Mesendoderm (in vitro differentiated cells): ENCODE data around the gene FBXW12.
A peak's percentile ranks its signal among the peaks of the same experiment; 100 is the strongest.

ENCODE experiments used
- DNase-seq: peaks from one replicate; pipeline ENCODE4 v3.0.0; 2013
- H2AK5ac ChIP-seq: 2 replicates; pipeline ENCODE4 v1.6.1; 2013; ENCODE audit warnings: low read length, inconsistent platforms
- H2BK120ac ChIP-seq: 2 replicates; pipeline ENCODE4 v1.6.1; 2013; ENCODE audit warnings: low read depth, mild to moderate bottlenecking, low read length, moderate library complexity, mixed read lengths
- H2BK15ac ChIP-seq: replicated peaks from 2 replicates; pipeline ENCODE4 v1.6.1; 2013; ENCODE audit warnings: low read depth, mild to moderate bottlenecking, moderate library complexity
- H2BK5ac ChIP-seq: 2 replicates; pipeline ENCODE4 v1.6.1; 2013; ENCODE audit warnings: low read length, inconsistent platforms
- H3K18ac ChIP-seq: 2 replicates; pipeline ENCODE4 v1.6.1; 2013; ENCODE audit warnings: mild to moderate bottlenecking, low read length, mixed read lengths
- H3K23ac ChIP-seq: one replicate; pipeline ENCODE4 v1.6.1; 2013; ENCODE audit warnings: low read length
- H3K27ac ChIP-seq: 2 replicates; pipeline ENCODE4 v1.5.1; 2013; ENCODE audit warnings: low read depth, mild to moderate bottlenecking, inconsistent platforms, low read length, moderate library complexity
- H3K27me3 ChIP-seq: 2 replicates; pipeline ENCODE4 v1.6.1; 2013; ENCODE audit warnings: low read length, control low read depth, mild to moderate bottlenecking, inconsistent platforms; ENCODE audit not compliant: insufficient read depth, poor library complexity
- H3K36me3 ChIP-seq: 2 replicates; pipeline ENCODE4 v1.6.1; 2013; ENCODE audit warnings: low read length, inconsistent platforms; ENCODE audit not compliant: control insufficient read depth, insufficient read depth
- H3K4ac ChIP-seq: one replicate; pipeline ENCODE4 v1.6.1; 2013; ENCODE audit warnings: low read depth, mild to moderate bottlenecking, low read length, moderate library complexity
- H3K4me1 ChIP-seq: 2 replicates; pipeline ENCODE4 v1.6.1; 2013; ENCODE audit warnings: low read depth, low read length, inconsistent platforms; ENCODE audit not compliant: control insufficient read depth
- H3K4me2 ChIP-seq: 2 replicates; pipeline ENCODE4 v1.6.1; 2013; ENCODE audit warnings: low read length
- H3K4me3 ChIP-seq: 2 replicates; pipeline ENCODE4 v1.5.1; 2013; ENCODE audit warnings: mild to moderate bottlenecking, low read length
- H3K56ac ChIP-seq: one replicate; pipeline ENCODE4 v1.6.1; 2013; ENCODE audit warnings: low read length
- H3K79me1 ChIP-seq: 2 replicates; pipeline ENCODE4 v1.6.1; 2013; ENCODE audit warnings: low read length, inconsistent platforms
- H3K79me2 ChIP-seq: 2 replicates; pipeline ENCODE4 v1.6.1; 2013; ENCODE audit warnings: mild to moderate bottlenecking, low read length; ENCODE audit not compliant: control insufficient read depth, insufficient read depth
- H3K9ac ChIP-seq: 2 replicates; pipeline ENCODE4 v1.6.1; 2013; ENCODE audit warnings: low read length, inconsistent platforms
- H4K5ac ChIP-seq: one replicate; pipeline ENCODE4 v1.6.1; 2013; ENCODE audit warnings: low read length
- H4K8ac ChIP-seq: one replicate; pipeline ENCODE4 v1.6.1; 2013; ENCODE audit warnings: low read depth, mild to moderate bottlenecking, control low read depth, low read length, moderate library complexity
- WGBS: extraction: QIAGEN DNeasy Blood & Tissue Kit; methylation state at CpG from one replicate; pipeline ENCODE4 v1.1.7; 2013; ENCODE audit warnings: low lambda C conversion rate, missing lambda C conversion rate; ENCODE audit not compliant: insufficient coverage; ENCODE audit errors: extremely low coverage; 5-methylcytosine and 5-hydroxymethylcytosine counted together

Gene FBXW12

DNA sequence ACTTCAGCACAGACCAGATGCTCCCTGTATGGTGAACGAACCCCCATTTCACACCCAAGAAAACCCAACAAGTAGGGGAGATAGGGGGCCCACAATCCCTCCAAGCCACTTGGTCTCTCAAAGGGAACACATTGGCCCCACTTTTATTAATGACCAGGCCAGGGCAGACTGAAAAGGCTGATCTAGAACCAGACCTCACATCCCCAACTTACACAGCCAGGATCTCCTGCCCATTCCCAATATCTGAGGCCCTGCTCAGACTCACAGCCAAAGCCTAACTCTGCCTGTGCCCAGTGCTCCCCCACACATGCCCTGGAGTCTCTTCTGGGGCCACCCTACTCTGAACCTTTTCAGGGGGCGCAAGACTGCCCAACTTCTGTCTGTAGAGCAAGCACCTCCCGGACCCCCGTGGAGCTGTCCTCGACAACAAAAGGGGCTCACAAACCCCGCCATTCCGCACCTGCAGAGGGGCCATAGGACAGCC, 56.1 kb downstream of the FBXW12 start:
- H2AK5ac ChIP-seq: no peak overlapping the region
- H3K4me2 ChIP-seq: peak overlapping the region; percentile 87
- peaks cover 27% of the 10 kb centered on the region for H3K79me1 ChIP-seq
- H3K9ac ChIP-seq: peak overlapping the region; percentile 88
- H3K4ac ChIP-seq: no peak overlapping the region
- H4K8ac ChIP-seq: no peak overlapping the region
- H3K27me3 ChIP-seq: no peaks in the 10 kb centered on the region
- H3K36me3 ChIP-seq: peaks cover 6% of the 10 kb centered on the region
- H3K79me2 ChIP-seq: peaks cover 49% of the 10 kb centered on the region
- DNase-seq: no peak
- no peak overlapping the region for H2BK15ac ChIP-seq
- H3K4me3 ChIP-seq: peak overlapping the region; percentile 72
- no CpG with 5 or more reads among the region's 7 CpGs for WGBS
- no peak overlapping the region for H4K5ac ChIP-seq
- no peak overlapping the region for H2BK120ac ChIP-seq
- H3K4me1 ChIP-seq: peaks cover 10% of the 10 kb centered on the region
- no peak overlapping the region for H2BK5ac ChIP-seq
- peak overlapping the region; percentile 20 for H3K23ac ChIP-seq
- no peak overlapping the region for H3K27ac ChIP-seq
- H3K56ac ChIP-seq: peak overlapping the region; percentile 92
- no peak overlapping the region for H3K18ac ChIP-seq

GRCh38 chr3:48428572-48429316, 56.7 kb downstream of the FBXW12 start:
- no CpG with 5 or more reads among the region's 60 CpGs for WGBS
- Histone ChIP-seq H3K4ac (peak overlapping the region; percentile 88), H4K5ac (no peak overlapping the region), H3K4me1 (peaks cover 10% of the 10 kb centered on the region), H3K23ac (no peak overlapping the region), H2BK15ac (no peak overlapping the region), H4K8ac (peak overlapping the region; percentile 69), H3K18ac (peak overlapping the region; percentile 75), H3K56ac (peak overlapping the region; percentile 92), H2AK5ac (no peak overlapping the region), H3K27ac (peak overlapping the region; percentile 89), H3K9ac (peak overlapping the region; percentile 88), H3K4me3 (peak overlapping the region; percentile 72), H2BK120ac (peak overlapping the region; percentile 54), H2BK5ac (peak overlapping the region; percentile 45), H3K27me3 (no peaks in the 10 kb centered on the region), H3K79me1 (peaks cover 27% of the 10 kb centered on the region), H3K4me2 (peak overlapping the region; percentile 87), H3K79me2 (peaks cover 47% of the 10 kb centered on the region), H3K36me3 (peaks cover 6% of the 10 kb centered on the region)
- peak; percentile 58 for DNase-seq

GRCh38 chr3:48429317-48429959, 57.4 kb downstream of the FBXW12 start:
- Histone ChIP-seq H3K4me3 (peak overlapping the region; percentile 72), H4K8ac (peak overlapping the region; percentile 69), H3K27me3 (no peaks in the 10 kb centered on the region), H3K56ac (peak overlapping the region; percentile 92), H2BK120ac (peak overlapping the region; percentile 54), H3K27ac (peak overlapping the region; percentile 89), H3K36me3 (peaks cover 10% of the 10 kb centered on the region), H4K5ac (no peak overlapping the region), H3K18ac (peak overlapping the region; percentile 75), H2BK15ac (no peak overlapping the region), H3K4me2 (peak overlapping the region; percentile 44), H3K79me2 (peaks cover 40% of the 10 kb centered on the region), H3K79me1 (peaks cover 24% of the 10 kb centered on the region), H3K9ac (peak overlapping the region; percentile 88), H2AK5ac (no peak overlapping the region), H3K23ac (no peak overlapping the region), H2BK5ac (peak overlapping the region; percentile 45), H3K4ac (peak overlapping the region; percentile 88), H3K4me1 (peaks cover 10% of the 10 kb centered on the region)
- DNase-seq: peak; percentile 64
- no CpG with 5 or more reads among the region's 86 CpGs for WGBS

DNA sequence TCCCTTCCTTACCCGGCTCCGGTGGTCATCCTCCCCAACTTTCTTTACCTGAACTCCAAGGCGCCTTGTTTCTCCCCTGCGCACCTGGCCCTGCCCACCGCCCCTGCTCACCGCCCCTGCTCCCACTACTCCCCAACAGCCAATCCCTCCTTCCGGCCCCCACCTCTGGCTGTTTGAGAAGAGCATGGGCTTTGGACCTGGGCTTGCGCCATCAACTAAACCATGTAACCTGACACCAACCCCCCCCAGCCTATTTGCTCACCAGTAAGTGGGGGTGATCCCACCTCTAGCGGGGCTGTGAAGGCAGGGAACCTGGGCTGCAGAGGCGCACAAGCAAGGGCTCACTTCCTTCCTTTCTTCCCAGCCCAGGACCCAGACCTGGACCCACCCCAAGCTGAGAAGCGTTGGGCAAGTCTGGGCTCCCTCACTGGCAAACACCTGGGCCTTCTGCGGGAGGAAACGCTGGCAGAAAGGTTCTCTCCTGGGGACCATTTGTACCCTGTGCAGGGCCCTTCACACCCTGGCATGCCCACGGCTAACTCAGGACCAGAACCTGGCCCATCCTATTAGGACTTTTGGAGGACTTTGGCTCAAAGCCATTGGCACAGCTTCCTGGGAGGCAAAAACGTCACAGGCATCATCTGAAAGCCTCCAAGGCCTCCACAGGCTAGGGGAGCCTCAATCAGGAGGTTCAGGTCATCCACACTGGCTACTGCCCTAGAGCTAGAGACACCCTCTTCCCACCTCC, 58.1 kb downstream of the FBXW12 start, which contains the start of gene PLXNB1:
Gene PLXNB1, minus strand, starts transcription at position 127 of the 748 bp plus-strand sequence. CDS start 5,475 bp downstream, outside the sequence.
- Histone ChIP-seq H3K23ac (no peak within 1 kb of the TSS), H3K4me1 (peaks cover 10% of the 10 kb centered on the region), H3K4me3 (peak within 1 kb of the TSS; percentile 72), H3K27ac (peak within 1 kb of the TSS; percentile 89), H3K4ac (peak within 1 kb of the TSS; percentile 88), H3K79me2 (peaks cover 35% of the 10 kb centered on the region), H3K56ac (peak within 1 kb of the TSS; percentile 92), H3K9ac (peak within 1 kb of the TSS; percentile 88), H3K36me3 (peaks cover 10% of the 10 kb centered on the region), H3K4me2 (peak within 1 kb of the TSS; percentile 44), H2AK5ac (peak within 1 kb of the TSS; percentile 9), H2BK15ac (no peak within 1 kb of the TSS), H2BK120ac (peak within 1 kb of the TSS; percentile 54), H2BK5ac (peak within 1 kb of the TSS; percentile 45), H4K5ac (no peak within 1 kb of the TSS), H4K8ac (peak within 1 kb of the TSS; percentile 69), H3K27me3 (no peaks in the 10 kb centered on the region), H3K18ac (peak within 1 kb of the TSS; percentile 75), H3K79me1 (peaks cover 23% of the 10 kb centered on the region)
- peak; percentile 93 for DNase-seq
- WGBS: no CpG with 5 or more reads among the region's 15 CpGs

GRCh38 chr3:48430708-48431101, 58.7 kb downstream of the FBXW12 start:
- no peak overlapping the region for H4K8ac ChIP-seq
- H3K79me2 ChIP-seq: peaks cover 29% of the 10 kb centered on the region
- H3K4me3 ChIP-seq: no peak overlapping the region
- no peak overlapping the region for H3K18ac ChIP-seq
- H3K27me3 ChIP-seq: no peaks in the 10 kb centered on the region
- H3K56ac ChIP-seq: peak overlapping the region; percentile 92
- no peak for DNase-seq
- H3K27ac ChIP-seq: no peak overlapping the region
- no peak overlapping the region for H2BK15ac ChIP-seq
- peaks cover 10% of the 10 kb centered on the region for H3K4me1 ChIP-seq
- WGBS: no CpG with 5 or more reads among the region's 1 CpG
- peak overlapping the region; percentile 25 for H3K4ac ChIP-seq
- no peak overlapping the region for H2BK5ac ChIP-seq
- peaks cover 10% of the 10 kb centered on the region for H3K36me3 ChIP-seq
- no peak overlapping the region for H2BK120ac ChIP-seq
- H3K79me1 ChIP-seq: peaks cover 26% of the 10 kb centered on the region
- peak overlapping the region; percentile 88 for H3K9ac ChIP-seq
- H4K5ac ChIP-seq: no peak overlapping the region
- no peak overlapping the region for H3K4me2 ChIP-seq
- H2AK5ac ChIP-seq: peak overlapping the region; percentile 9
- H3K23ac ChIP-seq: no peak overlapping the region
